Measurements from ENCODE around the gene PNPT1.

DNA sequence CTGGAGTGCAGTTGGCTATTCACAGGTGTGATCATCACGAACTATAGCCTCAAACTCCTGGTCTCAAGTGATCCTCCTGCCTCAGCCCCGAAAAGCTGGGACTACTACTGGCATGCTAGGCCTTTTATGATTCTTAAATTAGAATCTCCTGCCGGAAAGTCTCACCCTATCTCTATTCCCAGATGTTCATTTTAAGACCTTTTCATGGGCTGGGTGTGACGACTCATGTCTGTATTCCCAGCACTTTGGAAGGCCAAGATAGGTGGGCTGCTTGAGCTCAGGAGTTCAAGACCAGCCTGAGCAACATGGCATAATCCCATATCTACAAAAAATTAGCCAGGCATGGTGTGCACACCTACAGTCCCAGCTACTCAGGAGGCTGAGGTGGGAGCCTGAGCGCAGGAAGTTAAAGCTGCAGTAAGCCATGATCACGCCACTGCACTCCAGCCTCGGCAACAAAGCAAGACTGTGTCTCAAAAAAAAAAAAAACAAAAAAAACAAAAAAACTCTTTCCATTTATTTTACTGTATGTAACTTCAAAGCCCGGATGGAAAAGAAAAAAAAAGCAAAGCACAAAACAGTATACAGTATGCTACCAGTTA is 84.3 kb downstream of the PNPT1 start:
- no peak for TF ChIP-seq TAF1 (IDR thresholded peaks at IDR 0.05; ENCODE audit: borderline replicate concordance, insufficient read depth, low read length)
- no peak for TF ChIP-seq POLR2AphosphoS5 (IDR thresholded peaks at IDR 0.05; ENCODE audit: low read depth, low read length)
- TF ChIP-seq, protein P1, sequence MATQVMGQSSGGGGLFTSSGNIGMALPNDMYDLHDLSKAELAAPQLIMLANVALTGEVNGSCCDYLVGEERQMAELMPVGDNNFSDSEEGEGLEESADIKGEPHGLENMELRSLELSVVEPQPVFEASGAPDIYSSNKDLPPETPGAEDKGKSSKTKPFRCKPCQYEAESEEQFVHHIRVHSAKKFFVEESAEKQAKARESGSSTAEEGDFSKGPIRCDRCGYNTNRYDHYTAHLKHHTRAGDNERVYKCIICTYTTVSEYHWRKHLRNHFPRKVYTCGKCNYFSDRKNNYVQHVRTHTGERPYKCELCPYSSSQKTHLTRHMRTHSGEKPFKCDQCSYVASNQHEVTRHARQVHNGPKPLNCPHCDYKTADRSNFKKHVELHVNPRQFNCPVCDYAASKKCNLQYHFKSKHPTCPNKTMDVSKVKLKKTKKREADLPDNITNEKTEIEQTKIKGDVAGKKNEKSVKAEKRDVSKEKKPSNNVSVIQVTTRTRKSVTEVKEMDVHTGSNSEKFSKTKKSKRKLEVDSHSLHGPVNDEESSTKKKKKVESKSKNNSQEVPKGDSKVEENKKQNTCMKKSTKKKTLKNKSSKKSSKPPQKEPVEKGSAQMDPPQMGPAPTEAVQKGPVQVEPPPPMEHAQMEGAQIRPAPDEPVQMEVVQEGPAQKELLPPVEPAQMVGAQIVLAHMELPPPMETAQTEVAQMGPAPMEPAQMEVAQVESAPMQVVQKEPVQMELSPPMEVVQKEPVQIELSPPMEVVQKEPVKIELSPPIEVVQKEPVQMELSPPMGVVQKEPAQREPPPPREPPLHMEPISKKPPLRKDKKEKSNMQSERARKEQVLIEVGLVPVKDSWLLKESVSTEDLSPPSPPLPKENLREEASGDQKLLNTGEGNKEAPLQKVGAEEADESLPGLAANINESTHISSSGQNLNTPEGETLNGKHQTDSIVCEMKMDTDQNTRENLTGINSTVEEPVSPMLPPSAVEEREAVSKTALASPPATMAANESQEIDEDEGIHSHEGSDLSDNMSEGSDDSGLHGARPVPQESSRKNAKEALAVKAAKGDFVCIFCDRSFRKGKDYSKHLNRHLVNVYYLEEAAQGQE (IDR thresholded peaks at IDR 0.05; ENCODE audit: insufficient read depth in 1 of 2, low read depth in 2 of 2, low read length in 2 of 2): no peak
- no peak for TF ChIP-seq SIN3A (IDR thresholded peaks at IDR 0.05; ENCODE audit: borderline replicate concordance, insufficient read depth, low read length)
- no peak for TF ChIP-seq FOXP2 (optimal IDR thresholded peaks at IDR 0.05; ENCODE audit: borderline replicate concordance, extremely low read depth, extremely low read length, insufficient read depth)

Data from PFSK-1 (cell line).